ENCODE data around the gene MAMDC4.
A peak's percentile ranks its signal among the peaks of the same experiment; 100 is the strongest.
"Not testable (repeated sequence)": the region's sequence is repeated elsewhere in the genome, so short reads cannot be mapped to it uniquely, and the experiment has no call there.

The MAMDC4 gene

DNA sequence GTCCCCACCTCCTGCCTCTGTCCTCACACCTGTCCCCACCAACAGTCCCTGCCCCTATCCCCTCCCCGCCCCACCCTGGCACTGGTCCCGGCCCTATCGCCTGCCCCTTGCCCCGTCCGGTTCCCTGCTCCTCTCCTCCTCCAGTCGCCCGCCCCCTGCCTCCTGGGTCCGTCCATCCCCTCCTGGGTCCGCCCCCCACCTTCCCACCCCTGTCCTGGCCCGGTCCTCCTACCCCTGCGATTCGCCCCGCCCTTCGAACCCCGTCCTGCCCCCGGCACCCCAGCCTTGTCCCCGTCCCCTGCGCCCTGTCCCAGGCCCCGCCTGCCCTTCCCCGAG lies 13.6 kb downstream of the MAMDC4 start:
- H3K36me3 ChIP-seq (ENCODE audit: insufficient read depth, low read length), result peaks cover 33% of the 10 kb centered on the region
- DNase-seq (no peak), ATAC-seq (ENCODE audit: insufficient read depth, low read depth) (no peak; the same call in 2 of the 3 replicates)
- H3K4me2 ChIP-seq (ENCODE audit: insufficient read depth, low read length), result peak overlapping the region; percentile 85
- H3K4me1 ChIP-seq (ENCODE audit: insufficient read depth, low read length), result peaks cover 28% of the 10 kb centered on the region
- H3K9ac ChIP-seq (ENCODE audit: low read depth, low read length), result peak overlapping the region; percentile 85
- TF ChIP-seq, protein P1, sequence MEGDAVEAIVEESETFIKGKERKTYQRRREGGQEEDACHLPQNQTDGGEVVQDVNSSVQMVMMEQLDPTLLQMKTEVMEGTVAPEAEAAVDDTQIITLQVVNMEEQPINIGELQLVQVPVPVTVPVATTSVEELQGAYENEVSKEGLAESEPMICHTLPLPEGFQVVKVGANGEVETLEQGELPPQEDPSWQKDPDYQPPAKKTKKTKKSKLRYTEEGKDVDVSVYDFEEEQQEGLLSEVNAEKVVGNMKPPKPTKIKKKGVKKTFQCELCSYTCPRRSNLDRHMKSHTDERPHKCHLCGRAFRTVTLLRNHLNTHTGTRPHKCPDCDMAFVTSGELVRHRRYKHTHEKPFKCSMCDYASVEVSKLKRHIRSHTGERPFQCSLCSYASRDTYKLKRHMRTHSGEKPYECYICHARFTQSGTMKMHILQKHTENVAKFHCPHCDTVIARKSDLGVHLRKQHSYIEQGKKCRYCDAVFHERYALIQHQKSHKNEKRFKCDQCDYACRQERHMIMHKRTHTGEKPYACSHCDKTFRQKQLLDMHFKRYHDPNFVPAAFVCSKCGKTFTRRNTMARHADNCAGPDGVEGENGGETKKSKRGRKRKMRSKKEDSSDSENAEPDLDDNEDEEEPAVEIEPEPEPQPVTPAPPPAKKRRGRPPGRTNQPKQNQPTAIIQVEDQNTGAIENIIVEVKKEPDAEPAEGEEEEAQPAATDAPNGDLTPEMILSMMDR (IDR thresholded peaks at IDR 0.05; ENCODE audit: borderline replicate concordance, extremely low read depth, low read length, poor library complexity, severe bottlenecking), result no peak
- no peak for TF ChIP-seq EZH2 (IDR thresholded peaks at IDR 0.05; ENCODE audit: borderline replicate concordance, low read depth, low read length, severe bottlenecking)
- peaks cover 35% of the 10 kb centered on the region for H3K79me2 ChIP-seq (ENCODE audit: insufficient read depth, low read length)
- no peaks in the 10 kb centered on the region for H3K9me3 ChIP-seq (ENCODE audit: insufficient read depth, low read length, severe bottlenecking)
- peak overlapping the region; percentile 85 for H2AFZ ChIP-seq (ENCODE audit: low read depth, low read length)
- H3K27ac ChIP-seq (ENCODE audit: low read length), result peak overlapping the region; percentile 77; the same call in 1 of the 2 replicates
- H4K20me1 ChIP-seq (ENCODE audit: insufficient read depth, low read length), result peaks cover 16% of the 10 kb centered on the region
- no peaks in the 10 kb centered on the region for H3K27me3 ChIP-seq (ENCODE audit: insufficient read depth, low read length, poor library complexity)
- H3K4me3 ChIP-seq (ENCODE audit: low read depth in 1 of 2, low read length in 2 of 2), result peak overlapping the region; percentile 88 to 97; a peak in 3 of 4 replicates

DNA sequence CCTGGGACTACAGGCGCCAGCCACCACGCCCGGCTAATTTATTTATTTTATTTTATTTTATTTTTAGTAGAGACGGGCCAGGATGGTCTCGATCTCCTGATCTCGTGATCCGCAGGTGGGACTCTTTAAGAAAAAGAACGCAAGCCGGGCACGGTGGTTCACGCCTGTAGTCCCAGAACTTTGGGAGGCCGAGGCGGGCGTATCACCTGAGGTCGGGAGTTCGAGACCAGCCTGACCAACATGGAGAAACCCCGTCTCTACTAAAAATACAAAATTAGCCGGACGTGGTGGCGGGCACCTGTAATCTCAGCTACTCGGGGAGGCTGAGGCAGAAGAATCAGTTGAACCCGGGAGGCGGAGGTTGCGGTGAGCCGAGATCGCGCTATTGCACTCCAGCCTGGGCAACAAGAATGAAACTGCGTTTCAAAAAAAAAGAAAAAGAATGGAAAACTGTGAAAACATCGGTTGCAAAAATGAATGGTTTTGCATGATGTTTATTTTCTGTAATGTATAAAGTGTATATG lies 14.8 kb downstream of the MAMDC4 start:
- Histone ChIP-seq H3K9ac (ENCODE audit: low read depth, low read length) (peak overlapping the region; percentile 85), H3K36me3 (ENCODE audit: insufficient read depth, low read length) (peaks cover 21% of the 10 kb centered on the region), H3K4me1 (ENCODE audit: insufficient read depth, low read length) (peaks cover 28% of the 10 kb centered on the region), H3K79me2 (ENCODE audit: insufficient read depth, low read length) (peaks cover 35% of the 10 kb centered on the region), H4K20me1 (ENCODE audit: insufficient read depth, low read length) (peaks cover 16% of the 10 kb centered on the region), H3K4me3 (ENCODE audit: low read depth in 1 of 2, low read length in 2 of 2) (peak overlapping the region; percentile 51 to 97; a peak in 3 of 4 replicates), H3K4me2 (ENCODE audit: insufficient read depth, low read length) (peak overlapping the region; percentile 85)
- H3K27ac ChIP-seq (ENCODE audit: low read length); H2AFZ ChIP-seq (ENCODE audit: low read depth, low read length); DNase-seq; ATAC-seq (ENCODE audit: insufficient read depth, low read depth); H3K27me3 ChIP-seq (ENCODE audit: insufficient read depth, low read length, poor library complexity); H3K9me3 ChIP-seq (ENCODE audit: insufficient read depth, low read length, severe bottlenecking): not testable (repeated sequence)

DNA sequence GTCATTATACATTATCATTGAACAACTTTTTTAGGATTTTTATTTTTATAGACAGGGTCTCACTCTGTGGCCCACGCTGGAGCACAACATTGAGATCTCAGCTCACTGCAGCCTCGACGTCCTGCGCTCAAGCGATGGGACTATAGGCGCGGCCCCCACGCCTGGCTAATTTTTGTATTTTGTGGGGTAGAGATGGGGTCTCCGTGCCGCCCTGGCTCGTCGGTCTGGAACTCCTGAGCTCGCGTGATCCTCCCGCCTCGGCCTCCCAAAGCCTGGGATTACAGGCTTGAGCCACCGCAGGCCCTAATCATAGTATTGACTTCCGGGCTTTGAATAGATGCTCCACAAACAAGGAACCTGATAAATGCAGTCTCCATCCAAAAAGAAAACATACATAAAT lies 15.3 kb downstream of the MAMDC4 start:
- Histone ChIP-seq H4K20me1 (ENCODE audit: insufficient read depth, low read length) (peaks cover 16% of the 10 kb centered on the region), H3K9me3 (ENCODE audit: insufficient read depth, low read length, severe bottlenecking) (peaks cover 5% of the 10 kb centered on the region), H3K79me2 (ENCODE audit: insufficient read depth, low read length) (peaks cover 35% of the 10 kb centered on the region), H3K9ac (ENCODE audit: low read depth, low read length) (no peak overlapping the region), H3K36me3 (ENCODE audit: insufficient read depth, low read length) (peaks cover 16% of the 10 kb centered on the region), H3K4me2 (ENCODE audit: insufficient read depth, low read length) (peak overlapping the region; percentile 85), H3K27me3 (ENCODE audit: insufficient read depth, low read length, poor library complexity) (no peaks in the 10 kb centered on the region), H3K4me3 (ENCODE audit: low read depth in 1 of 2, low read length in 2 of 2) (peak overlapping the region in 1 of 2 experiments; percentile 97; a peak in 1 of 4 replicates), H3K27ac (ENCODE audit: low read length) (no peak overlapping the region), H3K4me1 (ENCODE audit: insufficient read depth, low read length) (peaks cover 28% of the 10 kb centered on the region), H2AFZ (ENCODE audit: low read depth, low read length) (no peak overlapping the region)
- DNase-seq, result no peak
- no peak for ATAC-seq (ENCODE audit: insufficient read depth, low read depth)
- TF ChIP-seq EZH2 (IDR thresholded peaks at IDR 0.05; ENCODE audit: borderline replicate concordance, low read depth, low read length, severe bottlenecking), result no peak

DNA sequence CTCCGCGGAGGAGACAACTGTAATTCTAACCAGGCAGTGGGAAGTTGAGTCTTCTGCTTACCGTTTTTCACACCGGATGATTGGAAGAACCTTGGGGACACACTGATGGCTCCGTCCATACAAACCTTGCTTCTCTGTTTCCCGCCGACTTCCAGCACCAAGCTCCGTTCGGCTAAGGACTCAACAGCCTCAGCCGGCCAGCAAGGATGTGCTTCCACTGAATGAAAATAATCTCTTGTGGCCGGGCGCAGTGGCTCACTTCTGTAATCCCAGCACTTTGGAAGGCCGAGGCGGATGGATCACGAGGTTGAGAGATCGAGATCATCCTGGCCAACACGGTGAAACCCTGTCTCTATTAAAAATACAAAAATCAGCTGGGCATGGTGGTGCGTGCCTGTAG lies 15.8 kb downstream of the MAMDC4 start:
- H3K27me3 ChIP-seq (ENCODE audit: insufficient read depth, low read length, poor library complexity), result no peaks in the 10 kb centered on the region
- H3K4me1 ChIP-seq (ENCODE audit: insufficient read depth, low read length), result peaks cover 28% of the 10 kb centered on the region
- H3K36me3 ChIP-seq (ENCODE audit: insufficient read depth, low read length), result peaks cover 11% of the 10 kb centered on the region
- no peak overlapping the region for H3K27ac ChIP-seq (ENCODE audit: low read length)
- TF ChIP-seq, protein P1 (IDR thresholded peaks at IDR 0.05; ENCODE audit: borderline replicate concordance, extremely low read depth, low read length, poor library complexity, severe bottlenecking), result no peak
- no peak for TF ChIP-seq EZH2 (IDR thresholded peaks at IDR 0.05; ENCODE audit: borderline replicate concordance, low read depth, low read length, severe bottlenecking)
- H3K4me3 ChIP-seq (ENCODE audit: low read depth in 1 of 2, low read length in 2 of 2), result no peak overlapping the region
- H3K79me2 ChIP-seq (ENCODE audit: insufficient read depth, low read length), result peaks cover 35% of the 10 kb centered on the region
- H3K4me2 ChIP-seq (ENCODE audit: insufficient read depth, low read length), result no peak overlapping the region
- DNase-seq (no peak), ATAC-seq (ENCODE audit: insufficient read depth, low read depth) (no peak)
- no peak overlapping the region for H2AFZ ChIP-seq (ENCODE audit: low read depth, low read length)
- H3K9ac ChIP-seq (ENCODE audit: low read depth, low read length), result no peak overlapping the region
- peaks cover 9% of the 10 kb centered on the region for H3K9me3 ChIP-seq (ENCODE audit: insufficient read depth, low read length, severe bottlenecking)
- peaks cover 16% of the 10 kb centered on the region for H4K20me1 ChIP-seq (ENCODE audit: insufficient read depth, low read length)

Measured in DND-41 (cell line).